ENCODE data around the gene TLDC2.

GRCh38 chr20:36925234-36925633 is 49.3 kb downstream of the TLDC2 start:
- TF ChIP-seq, protein P1, sequence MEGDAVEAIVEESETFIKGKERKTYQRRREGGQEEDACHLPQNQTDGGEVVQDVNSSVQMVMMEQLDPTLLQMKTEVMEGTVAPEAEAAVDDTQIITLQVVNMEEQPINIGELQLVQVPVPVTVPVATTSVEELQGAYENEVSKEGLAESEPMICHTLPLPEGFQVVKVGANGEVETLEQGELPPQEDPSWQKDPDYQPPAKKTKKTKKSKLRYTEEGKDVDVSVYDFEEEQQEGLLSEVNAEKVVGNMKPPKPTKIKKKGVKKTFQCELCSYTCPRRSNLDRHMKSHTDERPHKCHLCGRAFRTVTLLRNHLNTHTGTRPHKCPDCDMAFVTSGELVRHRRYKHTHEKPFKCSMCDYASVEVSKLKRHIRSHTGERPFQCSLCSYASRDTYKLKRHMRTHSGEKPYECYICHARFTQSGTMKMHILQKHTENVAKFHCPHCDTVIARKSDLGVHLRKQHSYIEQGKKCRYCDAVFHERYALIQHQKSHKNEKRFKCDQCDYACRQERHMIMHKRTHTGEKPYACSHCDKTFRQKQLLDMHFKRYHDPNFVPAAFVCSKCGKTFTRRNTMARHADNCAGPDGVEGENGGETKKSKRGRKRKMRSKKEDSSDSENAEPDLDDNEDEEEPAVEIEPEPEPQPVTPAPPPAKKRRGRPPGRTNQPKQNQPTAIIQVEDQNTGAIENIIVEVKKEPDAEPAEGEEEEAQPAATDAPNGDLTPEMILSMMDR (IDR thresholded peaks at IDR 0.05), result no peak
- TF ChIP-seq ZNF121 (CRISPR knock-in tag; IDR thresholded peaks at IDR 0.05) (no peak), STAT6 (CRISPR knock-in tag; conservative IDR thresholded peaks at IDR 0.05; ENCODE audit: low read depth) (no peak), NR2C2 (CRISPR knock-in tag; IDR thresholded peaks at IDR 0.05) (no peak), ZNF219 (CRISPR knock-in tag; IDR thresholded peaks at IDR 0.05; ENCODE audit: borderline replicate concordance) (no peak), USF1 (CRISPR knock-in tag; IDR thresholded peaks at IDR 0.05) (no peak), FOXK1 (CRISPR knock-in tag; IDR thresholded peaks at IDR 0.05) (no peak), ESRRA (CRISPR knock-in tag; IDR thresholded peaks at IDR 0.05; ENCODE audit: borderline replicate concordance) (no peak), TP53 (CRISPR knock-in tag; IDR thresholded peaks at IDR 0.05) (no peak), ZNF232 (CRISPR knock-in tag; IDR thresholded peaks at IDR 0.05) (no peak)
- TF ChIP-seq, protein P2, sequence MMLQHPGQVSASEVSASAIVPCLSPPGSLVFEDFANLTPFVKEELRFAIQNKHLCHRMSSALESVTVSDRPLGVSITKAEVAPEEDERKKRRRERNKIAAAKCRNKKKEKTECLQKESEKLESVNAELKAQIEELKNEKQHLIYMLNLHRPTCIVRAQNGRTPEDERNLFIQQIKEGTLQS (CRISPR knock-in tag; conservative IDR thresholded peaks at IDR 0.05), result no peak

Measured in WTC11 (cell line).